H1 (cell line): ENCODE data around the gene TMSB15C. TPM values are rescaled to one million over a fixed set of nuclear protein-coding genes. Genes with fewer than 3 reads are reported as not detected.

Experiments
- CTCF ChIA-PET: fragments of 300-600 bp; sonication (Branson Sonifier 250); formaldehyde crosslinking; loops from one replicate; lab custom pipeline; 2021; ENCODE audit not compliant: partially characterized antibody; lab: Charles Lee
- POLR2A ChIA-PET: fragments of 300-600 bp; sonication (Branson Sonifier 250); formaldehyde crosslinking; loops from one replicate; lab custom pipeline; 2021; ENCODE audit warnings: inconsistent platforms; ENCODE audit not compliant: partially characterized antibody; lab: Charles Lee
- DNase-seq, 2 experiments: peaks; one replicate each; pipeline versions ENCODE4 v3.0.0 to v3.0.0-alpha.2; 2010 to 2022; ENCODE audit warnings: low spot score in 2 of 2, low read depth in 1 of 2, mixed read lengths in 1 of 2
- FAIRE-seq: peaks from 2 replicates; lab custom pipeline; 2011; peaks lifted over from hg19 to GRCh38; lab: Jason Lieb, UNC
- H2AFZ ChIP-seq: 2 replicates; pipeline ENCODE4 v1.8.1; 2012; ENCODE audit warnings: low read length, inconsistent platforms
- H2AK5ac ChIP-seq: 2 replicates; pipeline ENCODE4 v1.6.1; 2013; ENCODE audit warnings: low read depth, low read length
- H2BK120ac ChIP-seq: replicated peaks from 2 replicates; pipeline ENCODE3; 2013; ENCODE audit warnings: low read depth, low read length, inconsistent platforms
- H2BK12ac ChIP-seq: 2 replicates; pipeline ENCODE4 v1.6.1; 2013; ENCODE audit warnings: low read depth, low read length
- H2BK15ac ChIP-seq: 2 replicates; pipeline ENCODE4 v1.6.1; 2013; ENCODE audit warnings: low read length
- H2BK20ac ChIP-seq: 2 replicates; pipeline ENCODE4 v1.6.1; 2013; ENCODE audit warnings: low read length
- H2BK5ac ChIP-seq: 2 replicates; pipeline ENCODE4 v1.6.1; 2013; ENCODE audit warnings: low read depth, low read length
- H3K14ac ChIP-seq: 2 replicates; pipeline ENCODE4 v1.6.1; 2013; ENCODE audit warnings: inconsistent platforms; ENCODE audit not compliant: insufficient read length
- H3K18ac ChIP-seq: 2 replicates; pipeline ENCODE4 v1.6.1; 2013; ENCODE audit warnings: low read length; ENCODE audit errors: extremely low read depth
- H3K23ac ChIP-seq: 2 replicates; pipeline ENCODE4 v1.6.1; 2013; ENCODE audit warnings: inconsistent platforms; ENCODE audit not compliant: insufficient read length
- H3K23me2 ChIP-seq: 2 replicates; pipeline ENCODE4 v1.6.1; 2013; ENCODE audit warnings: low read depth, low read length
- H3K27ac ChIP-seq: 2 replicates; pipeline ENCODE4 v1.6.1; 2011; ENCODE audit warnings: low read depth, low read length, inconsistent platforms
- H3K27me3 ChIP-seq, 4 experiments: replicated peaks in 1 of 4; 1 replicate in 1 of 4; 2 replicates in 3 of 4; pipeline versions ENCODE4 v1.6.1 to v1.8.1; 2011 to 2013; ENCODE audit warnings: low read length in 3 of 4, mild to moderate bottlenecking in 3 of 4, inconsistent platforms in 2 of 4, mixed read lengths in 2 of 4, moderate library complexity in 1 of 4; ENCODE audit not compliant: control insufficient read depth in 3 of 4, insufficient read depth in 3 of 4; ENCODE audit errors: extremely low read depth in 1 of 4
- H3K36me3 ChIP-seq, 4 experiments: 2 replicates each; pipeline versions ENCODE4 v1.6.1 to v1.8.1; 2011 to 2013; ENCODE audit warnings: mild to moderate bottlenecking in 4 of 4, low read length in 3 of 4, moderate library complexity in 2 of 4, control low read depth in 1 of 4, inconsistent platforms in 1 of 4; ENCODE audit not compliant: insufficient read depth in 4 of 4, control insufficient read depth in 2 of 4
- H3K4ac ChIP-seq: replicated peaks from 2 replicates; pipeline ENCODE3; 2013; ENCODE audit warnings: low read length, low read depth, mixed read lengths, inconsistent platforms; ENCODE audit not compliant: insufficient read length
- H3K4me1 ChIP-seq, 4 experiments: replicated peaks in 1 of 4; 1 replicate in 1 of 4; 2 replicates in 3 of 4; pipeline versions ENCODE4 v1.6.1 to v1.8.1; 2011 to 2013; ENCODE audit warnings: low read length in 3 of 4, inconsistent platforms in 2 of 4, mixed read lengths in 1 of 4; ENCODE audit not compliant: insufficient read depth in 4 of 4, control insufficient read depth in 3 of 4
- H3K4me2 ChIP-seq, 2 experiments: 2 replicates each; pipeline versions ENCODE4 v1.6.1 to v1.8.1; 2011 to 2013; ENCODE audit warnings: low read depth in 2 of 2, low read length in 2 of 2, control low read depth in 1 of 2, inconsistent platforms in 1 of 2, mild to moderate bottlenecking in 1 of 2; ENCODE audit not compliant: insufficient read depth in 1 of 2
- H3K4me3 ChIP-seq, 4 experiments: fragments of 200-600, 300-600 bp in 1 of 4; sonication (generic), shearing (Covaris generic), sonication (Bioruptor Twin) in 1 of 4; 2 replicates each; pipeline versions ENCODE4 v1.5.1 to v1.8.1; 2011 to 2016; ENCODE audit warnings: low read length in 4 of 4, low read depth in 3 of 4, control low read depth in 2 of 4, inconsistent platforms in 2 of 4, mild to moderate bottlenecking in 2 of 4, mixed read lengths in 1 of 4, moderate library complexity in 1 of 4; ENCODE audit not compliant: insufficient read depth in 2 of 4; ENCODE audit errors: extremely low read depth in 1 of 4
- H3K56ac ChIP-seq: replicated peaks from 2 replicates; pipeline ENCODE3; 2013; ENCODE audit warnings: low read depth, mild to moderate bottlenecking, mixed read lengths, low read length, inconsistent platforms; ENCODE audit not compliant: insufficient read length
- H3K79me1 ChIP-seq: 2 replicates; pipeline ENCODE4 v1.6.1; 2013; ENCODE audit warnings: low read depth, low read length, control low read depth
- H3K79me2 ChIP-seq, 2 experiments: 2 replicates each; pipeline versions ENCODE4 v1.6.1 to v1.8.1; 2012 to 2013; ENCODE audit warnings: low read length in 2 of 2, mild to moderate bottlenecking in 2 of 2, inconsistent platforms in 1 of 2; ENCODE audit not compliant: insufficient read depth in 2 of 2, control insufficient read depth in 1 of 2
- H3K9ac ChIP-seq, 4 experiments: replicated peaks in 1 of 4; 1 replicate in 1 of 4; 2 replicates in 3 of 4; pipeline versions ENCODE4 v1.6.1 to v1.8.1; 2011 to 2013; ENCODE audit warnings: low read depth in 3 of 4, low read length in 3 of 4, control low read depth in 2 of 4, mild to moderate bottlenecking in 2 of 4, moderate library complexity in 2 of 4, inconsistent platforms in 1 of 4; ENCODE audit errors: extremely low read depth in 1 of 4
- H3K9me3 ChIP-seq, 2 experiments: 2 replicates each; pipeline versions ENCODE4 v1.6.1 to v1.8.1; 2012 to 2013; ENCODE audit warnings: mild to moderate bottlenecking in 2 of 2, moderate library complexity in 2 of 2, control low read depth in 1 of 2, inconsistent platforms in 1 of 2, low read depth in 1 of 2, low read length in 1 of 2, mixed read lengths in 1 of 2; ENCODE audit not compliant: insufficient read depth in 2 of 2
- H4K20me1 ChIP-seq, 2 experiments: replicated peaks in 1 of 2; 2 replicates each; pipeline versions ENCODE3 to v1.8.1; 2011 to 2013; ENCODE audit warnings: inconsistent platforms in 2 of 2, low read length in 2 of 2, mild to moderate bottlenecking in 1 of 2; ENCODE audit not compliant: insufficient read depth in 2 of 2, control insufficient read depth in 1 of 2
- H4K5ac ChIP-seq: 2 replicates; pipeline ENCODE4 v1.6.1; 2013; ENCODE audit warnings: low read length, low read depth, mixed read lengths, inconsistent platforms; ENCODE audit not compliant: insufficient read length
- H4K8ac ChIP-seq: 2 replicates; pipeline ENCODE4 v1.8.0; 2013; ENCODE audit warnings: mild to moderate bottlenecking, moderate library complexity, low read length, inconsistent platforms; ENCODE audit not compliant: insufficient read depth; ENCODE audit errors: extremely low read depth
- H4K91ac ChIP-seq: replicated peaks from 2 replicates; pipeline ENCODE3; 2013; ENCODE audit warnings: low read length, mixed read lengths, inconsistent platforms; ENCODE audit not compliant: insufficient read length
- ATF3 ChIP-seq: IDR thresholded peaks from 2 replicates; pipeline ENCODE4 v1.6.1; 2011; ENCODE audit warnings: low read depth, mild to moderate bottlenecking, low read length; ENCODE audit not compliant: insufficient read depth
- TBP ChIP-seq: IDR thresholded peaks from 2 replicates; pipeline ENCODE4 v1.6.1; 2011; ENCODE audit warnings: low read depth, low read length, improper control_type of control experiment
- WGBS, 2 experiments: shearing (Covaris generic) in 1 of 2; methylation state at CpG; one replicate each; pipeline versions ENCODE4 v1.1.6 to v1.1.7; 2013 to 2015; ENCODE audit warnings: low lambda C conversion rate in 2 of 2, mixed read lengths in 2 of 2, inconsistent platforms in 1 of 2, low coverage in 1 of 2, missing lambda C conversion rate in 1 of 2; ENCODE audit not compliant: insufficient replicate concordance in 2 of 2, insufficient coverage in 1 of 2, insufficient read length in 1 of 2; ENCODE audit errors: extremely low coverage in 1 of 2, missing lambda C conversion rate in 1 of 2; 5-methylcytosine and 5-hydroxymethylcytosine counted together
- polyA plus RNA-seq, 7 experiments: library from polyadenylated mRNA; depleted of rRNA in 3 of 7; stranded (reverse) in 5 of 7; unstranded in 2 of 7; fragments of >200 nt in 5 of 7; fragments of 200-250 nt in 2 of 7; gene quantifications; 1 replicate in 5 of 7; 2 replicates in 1 of 7; 4 replicates in 1 of 7; pipeline versions ENCODE4 v1.2.1 to v1.2.3, GENCODE V29; 2011 to 2013; ENCODE audit warnings: missing spikeins in 2 of 7, mixed read lengths in 2 of 7
- total RNA-seq: library from RNA; stranded (reverse); fragmentation: NEBNext Ultra II Directional; extraction: Animal tissue kit (Norgen Biotek cat#: 25700); gene quantifications from 2 replicates; pipeline ENCODE4 v1.2.1, GENCODE V29; 2021

TMSB15C gene
- total and polyA plus RNA-seq, 2 of the 8 experiments (the other 6 are each of a cell fraction or from before 2014, with no cell fraction given) = 1.5 to 2.6 TPM

GRCh38 chrX:104085477-104085876 is 9.4 kb upstream of the TMSB15C start:
- DNase-seq = no peak
- no peak overlapping the region for H3K9ac ChIP-seq

More at GRCh38 chrX:104085477-104085876, 9.4 kb upstream of the TMSB15C start:
- H2AK5ac ChIP-seq = no peak overlapping the region
- H4K8ac ChIP-seq = no peak overlapping the region; the same call in 1 of the 2 replicates
- H3K4me1 ChIP-seq = no peaks in the 10 kb centered on the region
- no peaks in the 10 kb centered on the region for H4K20me1 ChIP-seq
- H2BK12ac ChIP-seq = no peak overlapping the region
- H3K4me3 ChIP-seq = no peak overlapping the region
- CTCF ChIA-PET = interaction anchor here (1.7 kb wide), 1 partner anchor 15 kb away, joined by 3 read pairs; no protein-coding TSS in a partner anchor
- FAIRE-seq = no peak
- no peak overlapping the region for H2AFZ ChIP-seq
- POLR2A ChIA-PET = interaction anchor here (1.4 kb wide), 1 partner anchor 27 kb away, joined by 3 read pairs; the partner anchor contains the start of gene ZCCHC18
- H3K23ac ChIP-seq = no peak overlapping the region
- no peak for TF ChIP-seq ATF3
- TF ChIP-seq TBP = no peak
- no peak overlapping the region for H2BK120ac ChIP-seq
- H3K79me1 ChIP-seq = no peaks in the 10 kb centered on the region
- H4K5ac ChIP-seq = no peak overlapping the region
- H3K18ac ChIP-seq = no peak overlapping the region
- H3K14ac ChIP-seq = no peak overlapping the region
- H3K27me3 ChIP-seq = no peaks in the 10 kb centered on the region
- H3K23me2 ChIP-seq = no peaks in the 10 kb centered on the region
- no peak overlapping the region for H3K27ac ChIP-seq
- no peak overlapping the region for H2BK15ac ChIP-seq
- H2BK5ac ChIP-seq = no peak overlapping the region
- H3K4ac ChIP-seq = no peak overlapping the region
- H3K9me3 ChIP-seq = no peaks in the 10 kb centered on the region
- no peak overlapping the region for H4K91ac ChIP-seq
- H2BK20ac ChIP-seq = no peak overlapping the region
- H3K56ac ChIP-seq = no peak overlapping the region
- H3K36me3 ChIP-seq = no peaks in the 10 kb centered on the region
- 100% methylated on average over 2 of the region's 7 CpGs; no CpG with 5 or more reads in 1 of the 2 experiments for WGBS, 2 experiments
- H3K79me2 ChIP-seq = no peaks in the 10 kb centered on the region
- no peak overlapping the region for H3K4me2 ChIP-seq
